Activated effector memory CD4-positive, alpha-beta T cell treated with Interleukin-2 at 50 U/mL for 16 hours (primary cell): ENCODE measurements around the gene PRKAR2A.
"Not testable (repeated sequence)": the region's sequence is repeated elsewhere in the genome, so short reads cannot be mapped to it uniquely, and the experiment has no call there.

Source experiments
- DNase-seq: peaks from one replicate; pipeline ENCODE4 v3.0.0-alpha.2; 2020

Gene PRKAR2A

DNA sequence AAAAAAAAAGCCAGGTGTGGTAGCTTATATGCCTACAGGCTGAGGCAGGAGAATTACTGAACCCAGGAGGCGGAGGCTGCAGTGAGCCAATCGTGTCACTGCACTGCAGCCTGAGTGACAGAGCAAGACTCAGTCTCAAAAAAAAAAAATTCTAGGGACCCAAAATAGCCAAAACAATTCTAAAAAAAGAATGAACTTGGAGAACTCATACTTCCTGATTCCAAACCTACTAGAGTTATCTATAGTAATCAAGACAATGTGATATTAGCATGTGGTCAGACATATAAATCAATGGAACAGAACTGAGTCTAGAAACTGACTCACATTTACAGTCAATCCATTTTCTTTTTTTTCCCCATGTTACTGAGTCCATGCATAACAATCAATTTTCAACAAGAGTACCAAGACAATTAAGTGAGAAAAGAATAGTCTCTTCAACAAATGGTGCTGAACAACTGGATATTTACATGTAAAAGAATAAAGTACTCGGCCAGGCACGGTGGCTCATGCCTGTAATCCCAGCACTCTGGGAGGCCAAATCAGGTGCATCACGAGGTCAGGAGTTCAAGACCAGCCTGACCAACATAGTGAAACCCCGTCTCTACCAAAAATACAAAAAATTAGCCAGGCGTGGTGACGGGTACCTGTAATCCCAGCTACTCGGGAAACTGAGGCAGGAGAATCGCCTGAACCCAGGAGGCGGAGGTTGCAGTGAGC lies 11.9 kb downstream of the PRKAR2A start:
- no peak for DNase-seq

- DNase-seq = no peak
Observed at GRCh38 chr3:48832684-48833083, 15.0 kb downstream of the PRKAR2A start.

DNA sequence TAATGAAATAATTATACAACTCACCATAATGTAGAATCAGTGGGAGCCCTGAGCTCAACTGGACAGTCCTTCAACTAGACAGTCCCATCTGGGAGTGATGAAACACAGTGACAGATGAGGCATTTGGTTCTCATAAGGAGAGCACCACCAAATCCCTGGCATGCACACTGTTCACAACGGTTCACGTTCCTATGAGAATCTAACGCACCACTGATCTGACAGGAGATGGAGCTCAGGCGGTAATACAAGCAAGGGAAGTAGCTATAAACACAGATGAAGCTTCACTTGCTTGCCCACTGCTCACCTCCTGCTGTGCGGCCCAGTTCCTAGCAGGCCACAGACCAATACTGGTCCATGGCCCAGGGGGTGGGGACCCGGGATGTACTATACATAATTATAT lies 17.0 kb downstream of the PRKAR2A start:
- no peak for DNase-seq

GRCh38 chr3:48829525-48829924 lies 18.1 kb downstream of the PRKAR2A start:
- DNase-seq = not testable (repeated sequence)

DNA sequence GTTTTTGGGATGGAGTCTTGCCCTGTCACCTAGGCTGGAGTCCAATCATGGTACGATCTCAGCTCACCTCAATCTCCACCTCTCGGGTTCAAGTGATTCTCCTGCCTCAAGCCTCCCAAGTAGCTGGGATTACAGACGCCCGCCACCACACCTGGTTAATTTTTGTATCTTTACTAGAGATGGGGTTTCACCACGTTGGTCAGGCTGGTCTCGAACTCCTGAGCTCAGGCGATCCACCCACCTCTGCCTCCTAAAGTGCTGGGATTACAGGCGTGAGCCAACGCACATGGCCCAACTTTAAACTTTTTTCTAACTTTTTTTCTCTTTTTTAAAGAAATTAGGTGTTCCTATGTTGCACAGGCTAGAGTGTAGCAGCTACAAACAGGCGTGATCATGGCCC lies 19.8 kb downstream of the PRKAR2A start:
- not testable (repeated sequence) for DNase-seq

DNA sequence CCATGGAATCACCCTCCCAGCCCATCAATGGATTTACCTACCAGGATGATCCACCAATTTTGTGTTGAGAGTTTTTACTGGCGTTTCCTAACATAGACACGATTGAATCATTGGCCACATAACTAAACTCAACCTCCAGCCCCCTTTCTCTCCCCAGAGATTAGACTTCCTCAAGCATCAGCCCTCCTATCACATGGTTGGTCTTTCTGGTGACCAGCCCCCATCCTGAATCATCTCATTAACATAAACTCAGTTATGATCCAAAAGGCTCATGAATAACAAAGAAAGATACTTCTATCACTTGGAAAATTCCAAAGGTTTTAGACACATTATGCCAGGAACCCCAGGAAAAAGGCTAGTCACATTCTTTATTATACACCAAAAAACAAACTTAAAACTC lies 21.2 kb downstream of the PRKAR2A start:
- DNase-seq = no peak

GRCh38 chr3:48820612-48821324 lies 26.9 kb downstream of the PRKAR2A start:
- DNase-seq = no peak

GRCh38 chr3:48819234-48820221 lies 28.1 kb downstream of the PRKAR2A start:
- no peak for DNase-seq

DNA sequence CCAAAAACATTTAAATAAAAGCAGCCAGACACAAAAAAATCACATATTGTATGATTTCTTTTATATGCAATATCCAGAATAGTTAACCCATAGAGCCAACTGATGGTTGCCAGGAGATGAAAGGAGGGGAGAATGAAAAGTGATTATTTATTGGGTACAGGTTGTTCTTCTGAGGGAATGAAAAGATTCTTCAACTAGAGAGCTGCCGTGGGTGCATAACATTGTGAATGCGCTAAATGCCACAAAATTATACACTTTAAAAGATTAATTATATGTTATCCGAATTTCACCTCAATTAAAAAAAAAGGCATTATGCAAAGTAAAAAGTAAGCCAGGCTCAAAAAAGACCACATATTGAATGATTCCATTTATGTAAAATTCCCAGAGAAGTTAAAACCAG lies 36.1 kb downstream of the PRKAR2A start:
- no peak for DNase-seq

- no peak for DNase-seq
Observed at GRCh38 chr3:48804930-48805329, 42.7 kb downstream of the PRKAR2A start.

DNA sequence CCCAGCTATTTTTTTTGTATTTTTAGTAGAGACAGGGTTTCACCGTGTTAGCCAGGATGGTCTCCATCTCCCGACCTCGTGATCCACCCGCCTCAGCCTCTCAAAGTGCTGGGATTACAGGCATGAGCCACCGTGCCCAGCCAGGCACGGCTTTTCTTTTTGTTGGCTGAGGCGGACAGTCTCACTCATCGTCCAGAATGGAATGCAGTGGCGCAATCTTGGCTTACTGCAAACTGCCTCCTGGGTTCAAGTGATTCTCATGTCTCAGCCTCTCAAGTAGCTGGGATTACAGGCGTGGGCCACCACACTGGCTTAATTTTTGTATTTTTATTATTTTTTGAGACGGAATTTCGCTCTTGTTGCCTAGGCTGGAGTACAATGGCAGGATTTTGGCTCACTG lies 46.8 kb downstream of the PRKAR2A start:
- DNase-seq = not testable (repeated sequence)

DNA sequence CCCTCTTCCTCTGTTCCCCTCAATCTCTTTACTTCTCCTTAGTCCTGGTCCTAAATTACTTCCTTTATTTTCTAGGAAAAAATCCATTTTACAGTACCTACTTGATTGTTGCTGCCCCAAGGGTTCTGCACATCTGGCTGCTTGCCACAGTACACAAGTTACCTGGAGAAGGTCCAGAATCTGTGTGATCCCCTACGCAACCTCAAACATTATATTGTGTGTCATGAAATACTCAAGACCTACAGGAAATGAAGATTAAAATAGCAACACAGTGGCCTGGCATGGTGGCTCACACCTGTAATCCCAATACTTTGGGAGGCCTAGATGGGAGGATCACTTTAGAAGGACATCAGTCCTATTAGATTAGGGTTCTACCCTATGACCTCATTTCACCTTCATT lies 48.7 kb downstream of the PRKAR2A start:
- DNase-seq = no peak

DNA sequence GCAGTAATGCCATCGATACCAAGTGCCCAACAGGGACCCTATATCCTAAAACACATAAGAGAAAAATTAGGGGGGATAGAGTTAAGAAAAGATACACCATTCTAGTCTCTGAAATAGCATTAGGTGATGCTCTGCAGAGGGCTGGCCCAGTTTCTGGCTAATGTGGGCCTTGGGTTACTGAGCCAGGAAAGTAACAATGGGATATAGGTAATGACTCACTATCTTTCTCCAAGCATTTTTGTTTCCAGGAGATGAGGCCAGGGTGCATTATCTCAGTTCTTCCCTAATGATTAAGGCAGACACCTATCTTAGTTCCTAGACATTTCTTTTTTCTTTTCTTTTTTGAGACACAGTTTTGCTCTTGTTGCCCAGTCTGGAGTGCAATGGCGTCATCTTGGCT lies 50.0 kb downstream of the PRKAR2A start:
- no peak for DNase-seq

DNA sequence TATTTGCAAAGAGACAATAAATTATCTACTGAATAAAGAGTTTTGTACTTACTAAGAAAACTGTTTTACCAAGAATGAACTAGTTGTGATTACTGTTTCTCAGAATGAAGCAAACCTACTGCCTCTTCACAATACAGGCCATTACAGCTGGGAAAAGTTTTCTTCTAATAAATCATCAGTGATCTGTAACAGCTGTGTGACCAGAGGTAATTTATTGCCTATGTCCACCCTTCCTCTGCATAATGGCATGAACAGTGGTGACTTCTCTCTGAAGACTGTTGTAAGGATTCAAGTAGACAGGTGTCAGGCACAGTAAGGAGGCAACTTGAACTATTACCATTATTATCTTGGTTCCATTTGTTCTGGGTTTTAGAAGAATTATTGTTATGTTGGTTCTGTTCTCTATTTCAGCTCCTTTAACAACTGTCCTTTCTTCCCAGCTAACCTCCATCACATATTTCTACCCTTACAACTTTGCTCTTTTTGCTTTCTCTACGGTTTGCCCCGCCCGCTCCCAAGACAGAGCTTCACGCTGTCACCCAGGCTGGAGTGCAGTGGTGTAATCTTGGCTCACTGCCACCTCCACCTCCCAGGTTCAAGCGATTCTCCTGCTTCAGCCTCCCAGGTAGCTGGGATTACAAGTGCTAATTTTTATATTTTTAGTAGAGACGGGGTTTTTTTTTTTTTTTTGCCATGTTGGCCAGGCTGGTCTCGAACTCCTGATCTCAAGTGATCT lies 51.5 kb downstream of the PRKAR2A start:
- DNase-seq = no peak

GRCh38 chr3:48793484-48793883 lies 54.2 kb downstream of the PRKAR2A start:
- not testable (repeated sequence) for DNase-seq

DNA sequence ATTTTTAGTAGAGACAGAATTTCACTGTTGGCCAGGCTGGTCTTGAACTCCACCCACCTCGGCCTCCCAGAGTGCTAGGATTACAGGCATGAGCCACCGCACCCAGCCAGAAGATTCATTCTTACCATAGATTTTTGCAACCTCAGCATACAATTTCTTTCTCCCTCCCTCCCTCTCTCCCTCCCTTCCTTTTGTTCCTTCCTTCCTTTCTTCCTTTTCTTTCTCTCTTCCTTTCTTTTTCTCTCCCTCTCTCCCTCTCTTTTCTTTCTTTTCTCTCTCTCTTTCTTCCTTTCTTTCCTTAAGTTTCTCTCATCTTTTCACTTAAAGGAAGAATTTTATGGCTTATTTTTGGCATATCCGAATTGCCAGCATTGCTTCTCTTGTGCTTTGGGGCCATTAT lies 58.0 kb downstream of the PRKAR2A start:
- DNase-seq = no peak

DNA sequence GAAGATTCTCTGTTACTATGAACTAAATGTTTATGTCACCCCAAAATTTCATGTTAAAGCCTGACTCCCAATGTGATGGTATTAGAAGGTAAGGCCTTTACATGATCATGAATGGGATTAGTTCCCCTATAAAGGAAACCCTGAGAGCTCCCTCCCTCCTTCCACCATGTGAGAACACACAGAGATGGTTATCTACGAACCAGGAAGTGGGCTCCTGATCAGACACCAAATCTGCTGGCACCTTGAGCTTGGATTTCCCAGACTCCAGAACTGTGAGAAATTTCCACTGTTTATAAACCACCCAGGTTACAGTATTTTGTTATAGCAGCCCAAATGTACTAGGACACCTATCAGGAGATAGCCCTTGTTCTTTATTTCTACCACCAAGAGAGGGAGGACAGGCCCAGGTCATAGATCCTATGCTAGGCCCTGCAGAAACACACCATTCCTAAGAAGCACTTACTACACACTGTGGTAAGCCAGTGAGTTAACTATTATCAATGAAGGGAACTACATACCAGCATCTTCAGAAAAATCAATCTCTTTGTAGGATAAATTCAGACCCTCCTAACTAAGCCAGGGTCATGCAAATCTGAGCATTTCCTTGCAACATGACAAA lies 59.0 kb downstream of the PRKAR2A start:
- no peak for DNase-seq

DNA sequence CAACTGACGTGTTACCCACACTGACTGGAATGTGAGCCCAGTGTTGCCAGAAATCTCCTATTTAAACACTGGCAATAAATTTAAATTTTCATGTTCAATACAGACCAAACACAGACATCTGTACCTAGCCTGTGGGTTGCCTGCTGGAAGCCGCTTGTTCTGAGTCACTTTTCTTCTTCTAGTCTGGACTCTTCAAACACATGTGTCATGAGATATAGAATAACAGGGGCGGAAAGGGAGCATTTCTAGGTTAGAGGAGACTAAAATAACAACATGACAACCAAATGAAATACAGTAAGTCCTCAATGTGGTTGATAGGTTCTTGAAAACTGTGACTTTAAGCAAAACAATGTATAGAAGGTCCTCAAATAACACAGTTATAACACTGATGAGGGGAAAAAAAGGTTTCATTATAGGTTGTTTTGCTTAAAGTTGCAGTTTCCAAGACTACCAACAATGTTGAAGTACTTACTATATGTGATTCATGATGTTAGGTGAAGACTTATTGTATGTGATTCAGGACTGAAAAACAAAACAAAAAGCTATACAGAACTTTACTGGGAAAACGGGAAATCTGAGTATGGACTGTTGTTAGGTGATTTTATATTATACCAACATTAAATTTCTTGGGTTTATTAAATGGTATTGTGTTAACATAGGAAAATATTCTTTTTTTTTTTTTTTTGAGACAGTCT lies 63.1 kb downstream of the PRKAR2A start:
- no peak for DNase-seq

DNA sequence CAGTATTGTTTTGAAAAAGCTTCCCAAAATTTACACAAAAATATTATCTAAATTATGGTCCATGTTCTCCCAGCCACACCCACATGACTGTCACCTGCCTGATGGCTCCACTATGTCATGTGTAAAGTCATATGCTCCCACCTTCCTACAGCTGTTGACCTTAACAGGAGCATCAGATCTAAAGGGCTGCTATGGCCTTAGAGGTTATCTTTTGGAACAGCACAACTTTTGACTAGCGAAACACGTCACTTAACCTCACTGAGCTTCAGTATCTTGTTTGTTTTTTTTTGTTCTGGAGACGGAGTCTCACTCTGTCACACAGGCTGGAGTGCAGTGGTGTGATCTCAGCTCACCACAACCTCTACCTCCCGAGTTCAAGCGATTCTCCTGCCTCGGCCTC lies 64.4 kb downstream of the PRKAR2A start:
- no peak for DNase-seq

DNA sequence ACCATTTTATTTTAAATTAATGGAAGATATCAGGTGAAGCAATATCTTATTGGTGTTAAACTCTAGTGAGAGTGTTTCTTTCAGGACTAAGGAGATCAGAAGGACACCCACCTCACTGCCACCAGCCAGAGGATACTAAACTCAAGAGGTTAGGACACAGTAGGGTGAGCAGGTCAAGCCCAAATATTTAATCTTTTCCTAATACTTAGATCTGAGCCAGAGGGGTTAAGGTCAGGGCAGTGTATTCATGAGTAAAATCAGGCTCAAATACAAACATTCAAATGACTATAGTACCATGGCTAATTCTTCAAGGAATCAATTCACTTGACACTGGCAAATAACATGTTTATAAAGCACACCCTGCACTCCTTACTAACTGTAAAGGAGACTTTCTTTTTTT lies 65.6 kb downstream of the PRKAR2A start:
- no peak for DNase-seq

- not testable (repeated sequence) for DNase-seq
Observed at GRCh38 chr3:48778565-48778964, 69.1 kb downstream of the PRKAR2A start.

DNA sequence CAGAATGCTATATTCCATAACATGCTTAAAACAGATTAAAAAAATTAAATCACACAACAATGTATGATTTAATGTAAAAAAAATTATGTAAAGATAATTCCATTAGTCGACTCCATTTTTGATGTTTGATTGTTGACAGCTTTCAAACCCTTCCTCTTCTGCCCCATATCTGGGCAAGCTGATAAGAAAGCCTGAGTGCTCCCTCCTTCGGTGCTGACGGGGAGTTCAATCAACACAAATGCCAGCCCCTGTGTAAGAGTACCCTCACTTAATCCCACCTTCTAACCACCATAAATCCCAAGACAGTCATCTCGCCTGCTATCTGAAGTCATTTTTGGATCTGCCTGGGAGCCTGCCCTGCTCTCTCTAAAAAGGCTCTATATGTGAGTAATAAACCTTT lies 70.8 kb downstream of the PRKAR2A start:
- no peak for DNase-seq
